ENCODE measurements around the gene GPR155.

GRCh38 chr2:174461221-174461620 lies 25.6 kb downstream of the GPR155 start:
- no peak for TF ChIP-seq POLR2AphosphoS5 (IDR thresholded peaks at IDR 0.05)
- TF ChIP-seq POLR2A (IDR thresholded peaks at IDR 0.05): no peak

Data from spleen (tissue), 3 donors.